Fibroblast of lung (primary cell): ENCODE data around the gene KIRREL2. TPM values are rescaled to one million over a fixed set of nuclear protein-coding genes. Genes with fewer than 3 reads are reported as not detected.
"Not testable (repeated sequence)": the region's sequence is repeated elsewhere in the genome, so short reads cannot be mapped to it uniquely, and the experiment has no call there.

ENCODE experiments used
- DNase-seq, 2 donors: peaks; one replicate each; pipeline versions ENCODE4 v3.0.0 to v3.0.0-alpha.2; 2010; ENCODE audit warnings: low read depth in 2 of 2
- H2AFZ ChIP-seq: 2 replicates; pipeline ENCODE4 v1.5.1; 2012; ENCODE audit warnings: low read length, control low read depth, inconsistent platforms
- H3K27ac ChIP-seq: 2 replicates; pipeline ENCODE4 v1.5.1; 2011; ENCODE audit warnings: low read length, control low read depth; ENCODE audit not compliant: insufficient read depth
- H3K27me3 ChIP-seq: 2 replicates; pipeline ENCODE4 v1.5.1; 2011; ENCODE audit warnings: mild to moderate bottlenecking, low read length; ENCODE audit not compliant: control insufficient read depth, insufficient read depth
- H3K36me3 ChIP-seq: 2 replicates; pipeline ENCODE4 v1.5.1; 2011; ENCODE audit warnings: low read length; ENCODE audit not compliant: control insufficient read depth, insufficient read depth
- H3K4me1 ChIP-seq: 2 replicates; pipeline ENCODE4 v1.5.1; 2011; ENCODE audit warnings: low read length; ENCODE audit not compliant: control insufficient read depth, insufficient read depth; ENCODE audit errors: extremely low read depth
- H3K4me2 ChIP-seq: 2 replicates; pipeline ENCODE4 v1.5.1; 2011; ENCODE audit warnings: low read length, control low read depth; ENCODE audit not compliant: insufficient read depth; ENCODE audit errors: extremely low read depth
- H3K4me3 ChIP-seq, 4 experiments: fragments of 200-600 bp in 1 of 4; sonication (generic) in 1 of 4; replicated peaks in 1 of 4; 2 replicates each; pipeline ENCODE4 v1.5.1; 2011 to 2016; ENCODE audit warnings: low read length in 4 of 4, low read depth in 3 of 4, mild to moderate bottlenecking in 3 of 4, control low read depth in 2 of 4, inconsistent platforms in 1 of 4, mixed read lengths in 1 of 4; ENCODE audit not compliant: insufficient read depth in 1 of 4; ENCODE audit errors: control extremely low read depth in 1 of 4
- H3K79me2 ChIP-seq: 2 replicates; pipeline ENCODE4 v1.5.1; 2012; ENCODE audit warnings: mild to moderate bottlenecking, low read length, inconsistent platforms; ENCODE audit not compliant: control insufficient read depth, insufficient read depth
- H3K9ac ChIP-seq: 2 replicates; pipeline ENCODE4 v1.5.1; 2011; ENCODE audit warnings: mild to moderate bottlenecking, low read length, control low read depth; ENCODE audit not compliant: insufficient read depth
- H3K9me3 ChIP-seq: 2 replicates; pipeline ENCODE4 v1.5.1; 2012; ENCODE audit warnings: low read depth, low read length; ENCODE audit not compliant: control insufficient read depth, insufficient read depth
- H4K20me1 ChIP-seq: 2 replicates; pipeline ENCODE4 v1.5.1; 2011; ENCODE audit warnings: low read length; ENCODE audit not compliant: control insufficient read depth, insufficient read depth; ENCODE audit errors: extremely low read depth
- EZH2 ChIP-seq: IDR thresholded peaks from 2 replicates; pipeline ENCODE4 v1.5.1; 2012; ENCODE audit warnings: low read length, control low read depth, mild to moderate bottlenecking; ENCODE audit errors: missing control alignments
- polyA plus RNA-seq, 2 donors: library from polyadenylated mRNA; depleted of rRNA in 1 of 2; stranded (reverse) in 1 of 2; unstranded in 1 of 2; fragments of >200 nt; gene quantifications; 2 replicates each; pipeline ENCODE4 v1.2.1, GENCODE V29; 2011 to 2012; ENCODE audit warnings: missing spikeins in 1 of 2
- total RNA-seq: library from RNA; depleted of rRNA; stranded (reverse); fragments of >200 nt; gene quantifications from 2 replicates; pipeline ENCODE4 v1.2.1, GENCODE V29; 2014
- TF ChIP-seq, protein P1 (sequence below), 2 donors: IDR thresholded peaks in 1 of 2; conservative IDR thresholded peaks in 1 of 2; 1 replicate in 1 of 2; 2 replicates in 1 of 2; pipeline ENCODE4 v1.5.1; 2011 to 2012; ENCODE audit warnings: low read length in 2 of 2, control low read depth in 1 of 2, inconsistent platforms in 1 of 2, low read depth in 1 of 2, mild to moderate bottlenecking in 1 of 2

The KIRREL2 gene
- total and polyA plus RNA-seq, 2 donors (not counting 1 experiment from before 2014, with no cell fraction given), result under 0.01 TPM; not detected in 1

DNA sequence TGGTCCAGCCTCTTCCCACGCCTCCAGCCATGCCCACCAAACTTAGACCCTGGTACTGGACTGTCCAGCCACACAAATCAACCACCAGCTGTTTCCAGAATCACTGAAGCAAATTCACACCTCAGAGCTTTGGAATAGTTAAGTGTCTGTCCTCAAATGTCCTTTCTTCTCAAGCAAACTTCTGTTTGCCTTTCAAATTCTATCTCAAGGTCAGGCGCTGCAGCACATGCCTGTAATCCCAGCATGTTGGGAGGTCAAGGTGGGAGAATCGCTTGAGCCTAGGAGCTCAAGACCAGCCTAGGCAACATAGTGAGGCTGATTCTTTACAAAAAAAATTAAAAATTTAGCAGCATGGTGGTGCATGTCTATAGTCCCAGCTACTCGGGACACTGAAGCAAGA lies 24.7 kb upstream of the KIRREL2 start:
- H3K4me1 ChIP-seq, result no peaks in the 10 kb centered on the region
- no peaks in the 10 kb centered on the region for H3K36me3 ChIP-seq
- H3K27me3 ChIP-seq, result no peaks in the 10 kb centered on the region
- no peaks in the 10 kb centered on the region for H4K20me1 ChIP-seq
- H2AFZ ChIP-seq, result no peak overlapping the region
- TF ChIP-seq, protein P1, sequence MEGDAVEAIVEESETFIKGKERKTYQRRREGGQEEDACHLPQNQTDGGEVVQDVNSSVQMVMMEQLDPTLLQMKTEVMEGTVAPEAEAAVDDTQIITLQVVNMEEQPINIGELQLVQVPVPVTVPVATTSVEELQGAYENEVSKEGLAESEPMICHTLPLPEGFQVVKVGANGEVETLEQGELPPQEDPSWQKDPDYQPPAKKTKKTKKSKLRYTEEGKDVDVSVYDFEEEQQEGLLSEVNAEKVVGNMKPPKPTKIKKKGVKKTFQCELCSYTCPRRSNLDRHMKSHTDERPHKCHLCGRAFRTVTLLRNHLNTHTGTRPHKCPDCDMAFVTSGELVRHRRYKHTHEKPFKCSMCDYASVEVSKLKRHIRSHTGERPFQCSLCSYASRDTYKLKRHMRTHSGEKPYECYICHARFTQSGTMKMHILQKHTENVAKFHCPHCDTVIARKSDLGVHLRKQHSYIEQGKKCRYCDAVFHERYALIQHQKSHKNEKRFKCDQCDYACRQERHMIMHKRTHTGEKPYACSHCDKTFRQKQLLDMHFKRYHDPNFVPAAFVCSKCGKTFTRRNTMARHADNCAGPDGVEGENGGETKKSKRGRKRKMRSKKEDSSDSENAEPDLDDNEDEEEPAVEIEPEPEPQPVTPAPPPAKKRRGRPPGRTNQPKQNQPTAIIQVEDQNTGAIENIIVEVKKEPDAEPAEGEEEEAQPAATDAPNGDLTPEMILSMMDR (conservative IDR thresholded peaks at IDR 0.05 in 1 of 2, IDR thresholded peaks at IDR 0.05 in 1 of 2; ENCODE audit: low read depth in 1 of 2, low read length in 2 of 2), result no peak
- no peak for TF ChIP-seq EZH2
- H3K9me3 ChIP-seq, result no peaks in the 10 kb centered on the region
- H3K79me2 ChIP-seq, result no peaks in the 10 kb centered on the region
- no peak overlapping the region for H3K27ac ChIP-seq
- no peak overlapping the region for H3K9ac ChIP-seq
- H3K4me3 ChIP-seq, result no peak overlapping the region
- no peak overlapping the region for H3K4me2 ChIP-seq
- DNase-seq, result no peak

GRCh38 chr19:35833972-35834371 lies 22.7 kb upstream of the KIRREL2 start:
- no peaks in the 10 kb centered on the region for H3K79me2 ChIP-seq
- no peak overlapping the region for H2AFZ ChIP-seq
- no peaks in the 10 kb centered on the region for H3K27me3 ChIP-seq
- no peak overlapping the region for H3K27ac ChIP-seq
- TF ChIP-seq, protein P1 (conservative IDR thresholded peaks at IDR 0.05 in 1 of 2, IDR thresholded peaks at IDR 0.05 in 1 of 2; ENCODE audit: low read depth in 1 of 2, low read length in 2 of 2), result no peak
- no peak for TF ChIP-seq EZH2
- no peaks in the 10 kb centered on the region for H3K36me3 ChIP-seq
- no peaks in the 10 kb centered on the region for H4K20me1 ChIP-seq
- no peak overlapping the region for H3K4me3 ChIP-seq
- H3K9me3 ChIP-seq, result no peaks in the 10 kb centered on the region
- H3K9ac ChIP-seq, result no peak overlapping the region
- no peak overlapping the region for H3K4me2 ChIP-seq
- H3K4me1 ChIP-seq, result no peaks in the 10 kb centered on the region
- DNase-seq, result no peak

DNA sequence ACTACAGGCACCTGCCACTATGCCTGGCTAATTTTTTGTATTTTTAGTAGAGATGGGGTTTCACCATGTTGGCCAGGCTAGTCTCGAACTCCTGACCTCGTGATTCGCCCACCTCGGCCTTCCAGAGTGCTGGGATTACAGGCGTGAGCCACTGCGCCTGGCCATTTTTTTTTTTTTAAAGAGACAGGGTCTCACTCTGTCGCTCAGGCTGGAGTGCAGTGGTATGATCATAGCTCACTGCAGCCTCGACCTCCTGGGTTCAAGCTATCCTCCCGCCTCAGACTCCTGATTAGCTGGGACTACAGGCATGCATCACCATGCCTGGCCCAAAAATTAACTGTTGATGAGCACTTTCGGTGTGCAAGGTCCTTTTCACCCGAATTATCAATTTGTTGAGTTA lies 20.6 kb upstream of the KIRREL2 start:
- not testable (repeated sequence) for H3K9ac ChIP-seq, H3K27ac ChIP-seq, H3K27me3 ChIP-seq, DNase-seq, H3K36me3 ChIP-seq, H4K20me1 ChIP-seq, H3K4me3 ChIP-seq, H3K9me3 ChIP-seq, H3K4me1 ChIP-seq, H2AFZ ChIP-seq, H3K79me2 ChIP-seq, H3K4me2 ChIP-seq
